Muscle of arm (tissue), 12 donors: ENCODE results near the gene VOPP1. TPM values are rescaled to one million over a fixed set of nuclear protein-coding genes. Genes with fewer than 3 reads are reported as not detected.

Experiments
- DNase-seq: peaks from one replicate; pipeline ENCODE4 v3.0.0-alpha.2; 2013
- polyA plus RNA-seq, 12 donors: library from polyadenylated mRNA; unstranded; fragments of 120-200 nt; gene quantifications; one replicate each; pipeline ENCODE4 v1.2.1, GENCODE V29; 2013; ENCODE audit not compliant: insufficient read length in 12 of 12

Gene VOPP1
- polyA plus RNA-seq, 12 donors: 18.8 to 54.0 (median 25.8) TPM; not detected in 1

- no peak for DNase-seq
These were observed 13.1 kb downstream of the VOPP1 start for GRCh38 chr7:55558962-55559920.

GRCh38 chr7:55557666-55558188, 14.6 kb downstream of the VOPP1 start:
- no peak for DNase-seq

- DNase-seq: no peak
These were observed 15.8 kb downstream of the VOPP1 start for GRCh38 chr7:55556492-55556891.

- DNase-seq: no peak
These were observed 16.3 kb downstream of the VOPP1 start for GRCh38 chr7:55556031-55556430.

- DNase-seq: no peak
These were observed 17.1 kb downstream of the VOPP1 start for GRCh38 chr7:55555160-55555559.

GRCh38 chr7:55554038-55554437, 18.3 kb downstream of the VOPP1 start:
- DNase-seq: no peak

- no peak for DNase-seq
These were observed 19.3 kb downstream of the VOPP1 start for GRCh38 chr7:55553024-55553345.

- DNase-seq: no peak
These were observed 19.8 kb downstream of the VOPP1 start for GRCh38 chr7:55552320-55553023.

GRCh38 chr7:55550841-55551537, 21.3 kb downstream of the VOPP1 start:
- no peak for DNase-seq

- DNase-seq: no peak
These were observed 22.2 kb downstream of the VOPP1 start for GRCh38 chr7:55550010-55550663.

GRCh38 chr7:55549457-55549856, 22.8 kb downstream of the VOPP1 start:
- DNase-seq: no peak

GRCh38 chr7:55548295-55548731, 24.0 kb downstream of the VOPP1 start:
- no peak for DNase-seq

- no peak for DNase-seq
These were observed 25.5 kb downstream of the VOPP1 start for GRCh38 chr7:55546814-55547213.

- no peak for DNase-seq
These were observed 26.8 kb downstream of the VOPP1 start for GRCh38 chr7:55545496-55545895.

- no peak for DNase-seq
These were observed 32.0 kb downstream of the VOPP1 start for GRCh38 chr7:55540226-55540858.

- DNase-seq: no peak
These were observed 32.9 kb downstream of the VOPP1 start for GRCh38 chr7:55539380-55539779.

GRCh38 chr7:55538538-55538937, 33.8 kb downstream of the VOPP1 start:
- no peak for DNase-seq

GRCh38 chr7:55537458-55537990, 34.8 kb downstream of the VOPP1 start:
- no peak for DNase-seq

- no peak for DNase-seq
These were observed 35.5 kb downstream of the VOPP1 start for GRCh38 chr7:55536619-55537457.

- no peak for DNase-seq
These were observed 36.7 kb downstream of the VOPP1 start for GRCh38 chr7:55535617-55536016.
